GM23338 (cell line): ENCODE measurements around the gene PAN2. TPM values are rescaled to one million over a fixed set of nuclear protein-coding genes. Genes with fewer than 3 reads are reported as not detected.
"Not testable (repeated sequence)": the region's sequence is repeated elsewhere in the genome, so short reads cannot be mapped to it uniquely, and the experiment has no call there.

Experiments
- ATAC-seq: fragments of 200-7000 bp; cut with Tn5 transposase; 3 replicates; pipeline ENCODE4 v1.9.1; 2020
- DNase-seq: peaks from one replicate; pipeline ENCODE4 v3.0.0-alpha.2; 2015; ENCODE audit warnings: low spot score
- H2AFZ ChIP-seq: fragments of 200-600 bp; sonication (generic); 2 replicates; pipeline ENCODE4 v1.8.0; 2016; ENCODE audit warnings: antibody characterized with exemption, mild to moderate bottlenecking, moderate library complexity
- H3F3A ChIP-seq: fragments of 200-600 bp; sonication (generic); replicated peaks from 2 replicates; pipeline ENCODE4 v1.8.0; 2017; ENCODE audit warnings: antibody characterized with exemption, mixed run types, low read depth
- H3K27ac ChIP-seq: fragments of 200-600 bp; sonication (generic); 2 replicates; pipeline ENCODE4 v1.6.1; 2016; ENCODE audit warnings: low read depth
- H3K27me3 ChIP-seq: fragments of 200-600 bp; sonication (generic); 2 replicates; pipeline ENCODE4 v1.8.0; 2016; ENCODE audit warnings: mild to moderate bottlenecking, mixed run types, moderate library complexity; ENCODE audit not compliant: insufficient read depth
- H3K36me3 ChIP-seq: fragments of 200-600 bp; sonication (generic); 2 replicates; pipeline ENCODE4 v1.8.0; 2016; ENCODE audit warnings: mild to moderate bottlenecking; ENCODE audit not compliant: insufficient read depth
- H3K4me1 ChIP-seq: fragments of 200-600 bp; sonication (generic); 2 replicates; pipeline ENCODE4 v1.8.0; 2016; ENCODE audit warnings: mild to moderate bottlenecking, moderate library complexity; ENCODE audit not compliant: insufficient read depth
- H3K4me2 ChIP-seq: fragments of 200-600 bp; sonication (generic); 2 replicates; pipeline ENCODE4 v1.7.1; 2017; ENCODE audit warnings: mixed run types
- H3K4me3 ChIP-seq: fragments of 200-600 bp; sonication (generic); 2 replicates; pipeline ENCODE4 v1.6.1; 2016; ENCODE audit warnings: mixed run types
- H3K79me2 ChIP-seq: fragments of 200-600 bp; sonication (generic); replicated peaks from 2 replicates; pipeline ENCODE4 v1.8.0; 2017; ENCODE audit warnings: mild to moderate bottlenecking; ENCODE audit not compliant: insufficient read depth
- H3K9me2 ChIP-seq: fragments of 200-600 bp; sonication (generic); 2 replicates; pipeline ENCODE4 v1.8.0; 2017; ENCODE audit not compliant: insufficient read depth
- H4K20me1 ChIP-seq: fragments of 200-600 bp; sonication (generic); replicated peaks from 2 replicates; pipeline ENCODE4 v1.8.0; 2017; ENCODE audit warnings: mild to moderate bottlenecking; ENCODE audit not compliant: insufficient read depth
- H3K27ac Mint-ChIP-seq: 2 replicates; pipeline ENCODE4 v1.8.0; 2020; ENCODE audit warnings: inconsistent platforms, mild to moderate bottlenecking, moderate library complexity, mixed read lengths
- H3K27me3 Mint-ChIP-seq: 3 replicates; pipeline ENCODE4 v1.8.0; 2022; ENCODE audit warnings: low read depth, mild to moderate bottlenecking, moderate library complexity, mixed read lengths, inconsistent platforms; ENCODE audit not compliant: insufficient read depth, poor library complexity
- H3K36me3 Mint-ChIP-seq: 3 replicates; pipeline ENCODE4 v1.8.0; 2021; ENCODE audit warnings: low read depth, mild to moderate bottlenecking, inconsistent platforms, moderate library complexity, mixed read lengths
- H3K4me1 Mint-ChIP-seq: 3 replicates; pipeline ENCODE4 v1.8.0; 2020; ENCODE audit warnings: mild to moderate bottlenecking, inconsistent platforms, mixed read lengths
- H3K4me3 Mint-ChIP-seq: 3 replicates; pipeline ENCODE4 v1.8.0; 2021; ENCODE audit warnings: moderate library complexity, mild to moderate bottlenecking, inconsistent platforms, mixed read lengths
- H3K9me3 Mint-ChIP-seq: 3 replicates; pipeline ENCODE4 v1.8.0; 2020; ENCODE audit warnings: moderate library complexity, mild to moderate bottlenecking, inconsistent platforms, mixed read lengths
- CREB1 ChIP-seq: fragments of 250-450 bp; sonication (Bioruptor Pico); IDR thresholded peaks from 2 replicates; pipeline ENCODE4 v1.5.0; 2020; ENCODE audit warnings: low read depth, mild to moderate bottlenecking, moderate library complexity
- EZH2 ChIP-seq: fragments of 200-600 bp; sonication (generic); IDR thresholded peaks from one replicate; pipeline ENCODE4 v1.8.0; 2017; ENCODE audit warnings: antibody characterized with exemption, mild to moderate bottlenecking, low read depth; ENCODE audit not compliant: unreplicated experiment
- POLR2AphosphoS5 ChIP-seq: IDR thresholded peaks from 2 replicates; pipeline ENCODE4 v1.6.1; 2016; ENCODE audit warnings: antibody characterized with exemption, low read depth
- STAT1 ChIP-seq: IDR thresholded peaks from one replicate; pipeline ENCODE4 v1.6.1; 2016; ENCODE audit warnings: antibody characterized with exemption; ENCODE audit not compliant: unreplicated experiment
- polyA plus RNA-seq: library from polyadenylated mRNA; unstranded; fragments of >200 nt; fragmentation: Nextera tagmentation; extraction: Ambion mirVana; gene quantifications from 2 replicates; pipeline ENCODE4 v1.2.1, GENCODE V29; 2016
- total RNA-seq: library from RNA; depleted of rRNA; stranded (reverse); fragments of >200 nt; shearing (Covaris generic); gene quantifications from 2 replicates; pipeline ENCODE4 v1.2.3, GENCODE V29; 2014
- TF ChIP-seq, protein P1 (sequence below): IDR thresholded peaks from one replicate; pipeline ENCODE4 v1.6.1; 2018; ENCODE audit warnings: antibody characterized with exemption; ENCODE audit not compliant: unreplicated experiment
- TF ChIP-seq, protein P2 (sequence below), 2 experiments: fragments of 200-600 bp in 1 of 2; sonication (generic) in 1 of 2; conservative IDR thresholded peaks; 2 replicates each; pipeline versions ENCODE4 v1.5.1 to v1.6.1; 2016 to 2017; ENCODE audit warnings: antibody characterized with exemption in 2 of 2, low read depth in 2 of 2, mild to moderate bottlenecking in 2 of 2, moderate library complexity in 1 of 2
- TF ChIP-seq, protein P3 (sequence below): IDR thresholded peaks from 2 replicates; pipeline ENCODE4 v1.6.1; 2016; ENCODE audit warnings: antibody characterized with exemption

PAN2 gene
- total and polyA plus RNA-seq, 2 experiments from 2014 or later, result 11.5 to 27.2 TPM

DNA sequence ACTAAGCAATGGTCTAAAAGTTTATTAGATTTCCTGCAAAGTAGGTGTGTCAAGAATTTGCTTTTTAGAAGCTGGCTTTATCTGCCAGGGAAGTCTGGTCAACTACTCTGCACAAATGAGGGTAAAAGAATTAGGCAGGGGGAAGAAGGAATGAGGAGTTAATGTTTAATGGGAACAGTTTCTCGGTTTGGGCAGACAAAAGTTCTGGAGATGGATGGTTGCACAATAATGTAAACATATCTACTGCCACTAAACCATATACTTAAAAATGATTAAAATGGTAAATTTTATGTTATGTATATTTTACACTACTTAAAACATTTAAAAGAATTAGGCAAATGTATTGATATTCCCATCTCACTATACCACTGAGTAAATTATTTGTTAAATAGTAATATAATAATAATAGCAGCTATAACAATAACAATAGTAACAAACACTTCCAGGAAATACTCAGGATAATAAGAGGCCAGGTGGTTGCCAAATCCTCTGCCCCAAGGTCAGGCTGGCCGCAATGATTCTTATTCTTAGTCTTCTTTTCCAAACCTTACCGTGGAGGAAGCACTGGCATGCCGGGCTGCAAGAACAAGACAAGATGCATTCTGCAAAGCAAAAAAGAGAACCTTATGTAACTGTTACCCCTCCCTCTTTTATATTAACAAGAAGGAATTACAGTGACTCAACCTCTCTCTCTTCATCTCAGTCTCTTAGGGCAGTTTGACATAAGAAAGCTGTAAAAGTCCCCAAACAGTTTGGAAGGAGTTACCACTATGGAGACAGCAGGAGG is 47.6 kb downstream of the PAN2 start (continued):
- no peak for TF ChIP-seq EZH2
- TF ChIP-seq, protein P1, sequence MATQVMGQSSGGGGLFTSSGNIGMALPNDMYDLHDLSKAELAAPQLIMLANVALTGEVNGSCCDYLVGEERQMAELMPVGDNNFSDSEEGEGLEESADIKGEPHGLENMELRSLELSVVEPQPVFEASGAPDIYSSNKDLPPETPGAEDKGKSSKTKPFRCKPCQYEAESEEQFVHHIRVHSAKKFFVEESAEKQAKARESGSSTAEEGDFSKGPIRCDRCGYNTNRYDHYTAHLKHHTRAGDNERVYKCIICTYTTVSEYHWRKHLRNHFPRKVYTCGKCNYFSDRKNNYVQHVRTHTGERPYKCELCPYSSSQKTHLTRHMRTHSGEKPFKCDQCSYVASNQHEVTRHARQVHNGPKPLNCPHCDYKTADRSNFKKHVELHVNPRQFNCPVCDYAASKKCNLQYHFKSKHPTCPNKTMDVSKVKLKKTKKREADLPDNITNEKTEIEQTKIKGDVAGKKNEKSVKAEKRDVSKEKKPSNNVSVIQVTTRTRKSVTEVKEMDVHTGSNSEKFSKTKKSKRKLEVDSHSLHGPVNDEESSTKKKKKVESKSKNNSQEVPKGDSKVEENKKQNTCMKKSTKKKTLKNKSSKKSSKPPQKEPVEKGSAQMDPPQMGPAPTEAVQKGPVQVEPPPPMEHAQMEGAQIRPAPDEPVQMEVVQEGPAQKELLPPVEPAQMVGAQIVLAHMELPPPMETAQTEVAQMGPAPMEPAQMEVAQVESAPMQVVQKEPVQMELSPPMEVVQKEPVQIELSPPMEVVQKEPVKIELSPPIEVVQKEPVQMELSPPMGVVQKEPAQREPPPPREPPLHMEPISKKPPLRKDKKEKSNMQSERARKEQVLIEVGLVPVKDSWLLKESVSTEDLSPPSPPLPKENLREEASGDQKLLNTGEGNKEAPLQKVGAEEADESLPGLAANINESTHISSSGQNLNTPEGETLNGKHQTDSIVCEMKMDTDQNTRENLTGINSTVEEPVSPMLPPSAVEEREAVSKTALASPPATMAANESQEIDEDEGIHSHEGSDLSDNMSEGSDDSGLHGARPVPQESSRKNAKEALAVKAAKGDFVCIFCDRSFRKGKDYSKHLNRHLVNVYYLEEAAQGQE, result no peak
- TF ChIP-seq, protein P2, sequence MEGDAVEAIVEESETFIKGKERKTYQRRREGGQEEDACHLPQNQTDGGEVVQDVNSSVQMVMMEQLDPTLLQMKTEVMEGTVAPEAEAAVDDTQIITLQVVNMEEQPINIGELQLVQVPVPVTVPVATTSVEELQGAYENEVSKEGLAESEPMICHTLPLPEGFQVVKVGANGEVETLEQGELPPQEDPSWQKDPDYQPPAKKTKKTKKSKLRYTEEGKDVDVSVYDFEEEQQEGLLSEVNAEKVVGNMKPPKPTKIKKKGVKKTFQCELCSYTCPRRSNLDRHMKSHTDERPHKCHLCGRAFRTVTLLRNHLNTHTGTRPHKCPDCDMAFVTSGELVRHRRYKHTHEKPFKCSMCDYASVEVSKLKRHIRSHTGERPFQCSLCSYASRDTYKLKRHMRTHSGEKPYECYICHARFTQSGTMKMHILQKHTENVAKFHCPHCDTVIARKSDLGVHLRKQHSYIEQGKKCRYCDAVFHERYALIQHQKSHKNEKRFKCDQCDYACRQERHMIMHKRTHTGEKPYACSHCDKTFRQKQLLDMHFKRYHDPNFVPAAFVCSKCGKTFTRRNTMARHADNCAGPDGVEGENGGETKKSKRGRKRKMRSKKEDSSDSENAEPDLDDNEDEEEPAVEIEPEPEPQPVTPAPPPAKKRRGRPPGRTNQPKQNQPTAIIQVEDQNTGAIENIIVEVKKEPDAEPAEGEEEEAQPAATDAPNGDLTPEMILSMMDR (conservative IDR thresholded peaks at IDR 0.05; ENCODE audit: low read depth in 2 of 2), result no peak
- TF ChIP-seq, protein P3, sequence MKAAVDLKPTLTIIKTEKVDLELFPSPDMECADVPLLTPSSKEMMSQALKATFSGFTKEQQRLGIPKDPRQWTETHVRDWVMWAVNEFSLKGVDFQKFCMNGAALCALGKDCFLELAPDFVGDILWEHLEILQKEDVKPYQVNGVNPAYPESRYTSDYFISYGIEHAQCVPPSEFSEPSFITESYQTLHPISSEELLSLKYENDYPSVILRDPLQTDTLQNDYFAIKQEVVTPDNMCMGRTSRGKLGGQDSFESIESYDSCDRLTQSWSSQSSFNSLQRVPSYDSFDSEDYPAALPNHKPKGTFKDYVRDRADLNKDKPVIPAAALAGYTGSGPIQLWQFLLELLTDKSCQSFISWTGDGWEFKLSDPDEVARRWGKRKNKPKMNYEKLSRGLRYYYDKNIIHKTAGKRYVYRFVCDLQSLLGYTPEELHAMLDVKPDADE, result no peak
- no peak for TF ChIP-seq POLR2AphosphoS5
- no peak for TF ChIP-seq CREB1
- no peak for TF ChIP-seq STAT1

DNA sequence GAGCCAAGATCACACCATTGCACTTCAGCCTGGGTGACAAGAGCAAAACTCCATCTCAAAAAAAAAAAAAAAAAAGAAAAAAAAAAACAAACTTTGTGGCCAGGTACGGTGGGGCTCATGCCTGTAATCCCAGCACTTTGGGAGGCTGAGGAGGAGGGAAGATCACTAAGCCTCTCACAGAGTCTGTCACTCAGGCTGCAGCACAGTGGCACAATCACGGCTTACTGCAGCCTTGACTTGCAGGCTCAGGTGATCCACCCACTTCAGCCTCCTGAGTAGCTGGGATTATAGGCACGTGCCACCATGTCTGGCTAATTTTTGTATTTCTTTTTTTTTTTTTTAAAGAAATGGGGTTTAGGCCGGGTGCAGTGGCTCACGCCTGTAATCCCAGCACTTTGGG is 49.5 kb downstream of the PAN2 start:
- not testable (repeated sequence) for H3K27me3 ChIP-seq, H3K9me2 ChIP-seq, H3K4me2 ChIP-seq, H3K27ac Mint-ChIP-seq, ATAC-seq, H3K79me2 ChIP-seq, H3K4me3 Mint-ChIP-seq, H3K27ac ChIP-seq, H3K4me1 Mint-ChIP-seq, H4K20me1 ChIP-seq, DNase-seq, H3K4me3 ChIP-seq, H3K27me3 Mint-ChIP-seq, H2AFZ ChIP-seq, H3K9me3 Mint-ChIP-seq
- Histone ChIP-seq H3K4me1 (peaks cover 13% of the 10 kb centered on the region), H3K36me3 (peaks cover 42% of the 10 kb centered on the region), H3F3A (peaks cover 20% of the 10 kb centered on the region)
- peaks cover 60% of the 10 kb centered on the region for H3K36me3 Mint-ChIP-seq
